HEK293T (cell line): ENCODE measurements around the gene L3HYPDH.
A peak's percentile ranks its signal among the peaks of the same experiment; 100 is the strongest.

Experiments
- CTCF ChIA-PET: fragments of 350-600 bp; formaldehyde crosslinking; extraction: SDS; loops from one replicate; lab custom pipeline; 2021; ENCODE audit warnings: antibody characterized with exemption, inconsistent platforms; lab: Yijun Ruan, JAX
- POLR2A ChIA-PET: fragments of 350-600 bp; formaldehyde crosslinking; extraction: SDS; loops from one replicate; lab custom pipeline; 2020; ENCODE audit warnings: antibody characterized with exemption, inconsistent platforms; lab: Yijun Ruan, JAX
- DNase-seq: peaks from one replicate; pipeline ENCODE4 v3.0.0; 2012; ENCODE audit warnings: mixed read lengths; ENCODE audit errors: extremely low spot score
- ARNT ChIP-seq: fragments of 450-650 bp; IDR thresholded peaks from 2 replicates; pipeline ENCODE4 v1.6.1; 2017; ENCODE audit warnings: mild to moderate bottlenecking
- BHLHE40 ChIP-seq: fragments of 450-650 bp; IDR thresholded peaks from 2 replicates; pipeline ENCODE4 v1.6.1; 2016; ENCODE audit warnings: mild to moderate bottlenecking, moderate library complexity, borderline replicate concordance
- CTBP1 ChIP-seq: fragments of 450-650 bp; IDR thresholded peaks from 2 replicates; pipeline ENCODE4 v1.6.1; 2016; ENCODE audit warnings: borderline replicate concordance
- ELF4 ChIP-seq: fragments of 450-650 bp; IDR thresholded peaks from 2 replicates; pipeline ENCODE4 v1.6.1; 2017; ENCODE audit warnings: antibody characterized with exemption
- FOXA1 ChIP-seq: fragments of 450-650 bp; IDR thresholded peaks from 2 replicates; pipeline ENCODE4 v1.6.1; 2016; ENCODE audit warnings: mild to moderate bottlenecking
- FOXK2 ChIP-seq: fragments of 450-650 bp; IDR thresholded peaks from 2 replicates; pipeline ENCODE4 v1.6.1; 2016; ENCODE audit warnings: mild to moderate bottlenecking
- FOXM1 ChIP-seq: fragments of 450-650 bp; IDR thresholded peaks from 2 replicates; pipeline ENCODE4 v1.6.1; 2017; ENCODE audit warnings: mild to moderate bottlenecking, borderline replicate concordance
- HDGF ChIP-seq: fragments of 450-650 bp; IDR thresholded peaks from 2 replicates; pipeline ENCODE4 v1.6.1; 2017; ENCODE audit warnings: antibody characterized with exemption, borderline replicate concordance
- L3MBTL2 ChIP-seq: fragments of 450-650 bp; conservative IDR thresholded peaks from 2 replicates; pipeline ENCODE4 v1.6.1; 2016; ENCODE audit warnings: mild to moderate bottlenecking
- LEF1 ChIP-seq: fragments of 450-650 bp; IDR thresholded peaks from 2 replicates; pipeline ENCODE4 v1.6.1; 2017; ENCODE audit warnings: mild to moderate bottlenecking, borderline replicate concordance
- NFRKB ChIP-seq: fragments of 450-650 bp; IDR thresholded peaks from 2 replicates; pipeline ENCODE4 v1.6.1; 2016; ENCODE audit warnings: mild to moderate bottlenecking, moderate library complexity
- SP1 ChIP-seq: fragments of 450-650 bp; IDR thresholded peaks from 2 replicates; pipeline ENCODE4 v1.6.1; 2017
- SUZ12 ChIP-seq: fragments of 450-650 bp; IDR thresholded peaks from 2 replicates; pipeline ENCODE4 v1.6.1; 2016; ENCODE audit warnings: mild to moderate bottlenecking
- TARDBP ChIP-seq: fragments of 450-650 bp; IDR thresholded peaks from 2 replicates; pipeline ENCODE4 v1.6.1; 2016
- ZNF384 ChIP-seq: fragments of 450-650 bp; IDR thresholded peaks from 2 replicates; pipeline ENCODE4 v1.6.1; 2016
- TF ChIP-seq, protein P1 (sequence below): fragments of 450-650 bp; IDR thresholded peaks from 2 replicates; pipeline ENCODE4 v1.6.1; 2016

L3HYPDH gene

DNA sequence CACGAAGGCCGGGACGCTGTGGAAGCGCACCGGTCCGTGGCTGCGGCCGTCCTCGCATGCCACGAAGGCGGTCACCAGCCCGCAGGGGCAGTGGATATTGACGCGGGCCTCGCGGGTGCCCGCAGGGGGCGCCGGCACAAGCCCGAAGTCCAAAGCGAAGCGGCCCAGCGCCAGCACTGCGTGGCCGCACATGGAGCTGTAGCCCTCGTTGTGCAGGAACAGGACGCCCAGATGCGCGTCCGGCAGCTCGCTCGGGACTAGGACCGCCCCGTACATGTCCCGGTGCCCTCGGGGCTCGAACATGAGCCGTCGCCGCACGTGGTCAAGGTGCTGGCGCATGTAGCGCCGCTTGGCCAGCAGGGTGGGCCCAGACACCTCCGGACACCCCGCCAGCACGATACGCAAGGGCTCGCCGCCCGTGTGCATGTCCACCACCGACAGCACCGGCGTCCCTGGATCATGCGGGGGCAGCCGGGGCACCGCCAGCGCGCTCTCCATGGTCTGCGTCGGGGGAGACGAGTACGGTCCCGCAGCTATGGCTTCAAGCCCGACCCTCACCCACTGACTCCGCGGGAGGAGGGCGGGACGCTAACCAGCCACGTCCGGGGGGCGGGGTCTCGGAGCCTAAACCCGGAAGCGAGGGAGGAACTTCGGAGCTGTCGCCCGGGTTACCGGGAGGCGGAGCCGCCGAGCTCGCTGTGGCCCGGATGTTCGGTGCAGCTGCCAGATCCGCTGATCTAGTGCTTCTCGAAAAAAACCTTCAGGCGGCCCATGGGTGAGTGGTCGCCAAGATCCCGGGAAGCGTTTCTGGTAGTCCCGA lies at the start of gene L3HYPDH, which contains the start of gene JKAMP:
Gene L3HYPDH (minus strand): TSS at position 590 of the 820 bp plus-strand sequence. CDS start 92 bp downstream, at position 498.
Gene JKAMP (plus strand): TSS at position 699 of the 820 bp plus-strand sequence. CDS start 73 bp downstream, at position 772.
- TF ChIP-seq ARNT: no peak
- TF ChIP-seq ZNF384: no peak
- peak; percentile 98 for TF ChIP-seq L3MBTL2
- peak; percentile 91 for TF ChIP-seq ELF4
- TF ChIP-seq FOXA1: no peak
- TF ChIP-seq LEF1: 0 out of 2 replicates have a peak, but pooled peaks have one; percentile 17
- POLR2A ChIA-PET: interaction anchor here (0.7 to 2.1 kb wide), 23 partner anchors 9 to 765 kb away, joined by 3 to 15 read pairs (median 4); partner anchors contain the start of genes CCDC175, DAAM1, PPM1A and RTN1
- DNase-seq: peak; percentile 96
- CTCF ChIA-PET: interaction anchor here (0.7 to 2.0 kb wide), 9 partner anchors 10 to 413 kb away, joined by 3 to 15 read pairs (median 4); partner anchors contain the start of gene CCDC175

DNA sequence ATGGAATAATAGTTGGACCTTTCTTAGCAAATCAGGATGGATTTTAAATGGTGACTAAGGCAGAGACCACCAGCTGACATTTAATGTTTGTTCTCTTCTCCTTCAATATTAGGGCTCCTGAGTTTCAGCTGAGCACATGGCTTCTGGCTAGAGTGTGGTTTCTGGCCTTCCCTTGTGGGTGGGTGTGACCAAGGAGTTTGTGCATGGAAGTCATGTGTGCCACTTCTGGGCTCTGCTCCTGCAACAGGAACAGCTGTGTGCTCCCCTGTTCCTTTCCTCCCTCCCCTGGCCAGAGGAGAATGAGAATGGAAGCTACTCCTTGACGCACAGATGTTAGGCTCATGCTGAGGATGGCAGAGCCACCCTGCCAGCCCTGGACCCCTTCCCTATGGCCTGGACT lies 48.2 kb upstream of the L3HYPDH start:
- ChIA-PET POLR2A (no interaction called here), CTCF (no interaction called here)
- no peak for DNase-seq

DNA sequence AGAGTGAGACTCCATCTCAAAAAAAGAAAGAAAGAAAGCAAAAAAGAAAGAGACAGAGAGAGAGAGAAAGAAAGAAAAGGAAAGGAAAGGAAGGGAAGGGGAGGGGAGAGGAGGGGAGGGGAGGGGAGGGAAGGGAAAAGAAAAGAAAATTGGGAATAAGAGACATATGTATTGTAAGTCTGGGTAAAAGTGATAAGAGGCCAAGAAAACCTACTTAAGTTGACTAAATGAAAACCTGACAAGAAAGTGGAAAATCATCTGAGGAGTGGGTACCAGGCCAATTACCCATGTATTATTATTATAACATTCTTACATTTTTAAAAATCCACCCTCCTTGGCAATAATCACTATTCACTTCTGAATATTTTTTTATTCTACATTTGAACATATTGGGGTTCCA lies 46.1 kb upstream of the L3HYPDH start:
- ChIA-PET CTCF (no interaction called here), POLR2A (no interaction called here)
- no peak for DNase-seq
- TF ChIP-seq SUZ12 (no peak), FOXA1 (no peak), FOXM1 (no peak), L3MBTL2 (no peak), NFRKB (no peak), ELF4 (no peak), HDGF (no peak), TARDBP (no peak), CTBP1 (no peak), BHLHE40 (no peak)
- TF ChIP-seq, protein P1, sequence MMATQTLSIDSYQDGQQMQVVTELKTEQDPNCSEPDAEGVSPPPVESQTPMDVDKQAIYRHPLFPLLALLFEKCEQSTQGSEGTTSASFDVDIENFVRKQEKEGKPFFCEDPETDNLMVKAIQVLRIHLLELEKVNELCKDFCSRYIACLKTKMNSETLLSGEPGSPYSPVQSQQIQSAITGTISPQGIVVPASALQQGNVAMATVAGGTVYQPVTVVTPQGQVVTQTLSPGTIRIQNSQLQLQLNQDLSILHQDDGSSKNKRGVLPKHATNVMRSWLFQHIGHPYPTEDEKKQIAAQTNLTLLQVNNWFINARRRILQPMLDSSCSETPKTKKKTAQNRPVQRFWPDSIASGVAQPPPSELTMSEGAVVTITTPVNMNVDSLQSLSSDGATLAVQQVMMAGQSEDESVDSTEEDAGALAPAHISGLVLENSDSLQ: no peak

More for the DNA sequence above, 48.2 kb upstream of the L3HYPDH start:
- TF ChIP-seq ZNF384 (no peak), SUZ12 (no peak), NFRKB (no peak), FOXM1 (no peak), FOXA1 (no peak), L3MBTL2 (no peak)
- TF ChIP-seq, protein P1: no peak

DNA sequence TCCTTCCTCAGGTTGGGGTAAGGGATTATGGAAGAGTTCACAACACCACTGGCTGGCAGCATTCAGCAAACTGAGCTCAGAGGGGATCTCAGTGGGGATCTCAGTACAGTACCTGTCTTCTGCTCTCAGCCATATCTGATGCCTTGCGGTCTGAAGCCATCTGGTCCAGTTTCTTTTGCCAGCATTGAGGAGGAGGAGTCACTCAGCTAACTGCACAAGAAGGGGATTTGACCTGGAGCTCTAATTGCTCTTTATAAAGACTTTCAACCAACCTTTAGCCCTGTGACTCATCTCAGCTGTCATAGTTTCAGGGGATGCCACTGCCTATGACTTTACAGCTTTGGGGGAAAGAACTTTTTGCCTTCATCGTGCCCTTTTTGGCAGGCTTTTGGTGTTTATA lies 45.0 kb upstream of the L3HYPDH start:
- TF ChIP-seq SUZ12: no peak
- TF ChIP-seq CTBP1: no peak
- TF ChIP-seq, protein P1: no peak
- no peak for TF ChIP-seq FOXK2
- TF ChIP-seq BHLHE40: no peak
- TF ChIP-seq SP1: no peak
- TF ChIP-seq TARDBP: no peak
- TF ChIP-seq L3MBTL2: no peak
- no peak for TF ChIP-seq NFRKB
- no peak for TF ChIP-seq LEF1
- TF ChIP-seq HDGF: no peak
- no peak for TF ChIP-seq ARNT
- TF ChIP-seq ZNF384: no peak
- TF ChIP-seq FOXM1: no peak
- no peak for TF ChIP-seq FOXA1
- no peak for TF ChIP-seq ELF4
- no peak for DNase-seq
- ChIA-PET CTCF (no interaction called here), POLR2A (no interaction called here)

DNA sequence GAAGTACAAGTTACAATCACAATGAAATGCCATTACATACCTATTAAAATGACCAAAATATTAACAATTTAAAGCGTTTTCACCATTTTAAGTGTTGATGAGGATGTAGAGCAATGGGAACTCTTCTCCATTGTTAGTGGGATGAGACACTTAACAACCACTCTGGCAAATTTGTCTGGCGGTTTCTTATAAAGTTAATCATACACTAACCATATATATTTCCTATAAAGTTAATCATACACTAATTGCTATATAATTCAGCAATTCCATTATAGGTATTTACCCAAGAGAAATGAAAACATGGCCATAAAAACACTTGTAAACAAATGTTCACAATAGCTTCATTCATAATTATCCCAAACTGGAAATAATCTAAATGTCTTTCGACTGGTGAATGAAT lies 36.0 kb upstream of the L3HYPDH start:
- POLR2A ChIA-PET: no interaction called here
- DNase-seq: no peak
- CTCF ChIA-PET: interaction anchor here (0.8 kb wide), 1 partner anchor 57 kb away, joined by 3 read pairs; the partner anchor contains the start of gene CCDC175
- TF ChIP-seq FOXM1 (no peak), SUZ12 (no peak), ZNF384 (no peak), CTBP1 (no peak), BHLHE40 (no peak), ELF4 (no peak), L3MBTL2 (no peak), TARDBP (no peak), LEF1 (no peak), ARNT (no peak)
